HepG2 (cell line): ENCODE data around the gene LGALS14. TPM values are rescaled to one million over a fixed set of nuclear protein-coding genes. Genes with fewer than 3 reads are reported as not detected.

Source experiments
- ATAC-seq: fragments of 200-7000 bp; cut with Tn5 transposase; 3 replicates; pipeline ENCODE4 v1.9.1; 2020; ENCODE audit warnings: mild to moderate bottlenecking, moderate library complexity
- BruUV-seq: library from RNA; stranded (reverse); fragments of 400-500 nt; replicated peaks from 2 replicates; lab custom pipeline; 2021; lab: Mats Ljungman, UMichigan
- CTCF ChIA-PET: fragments of 300-600 bp; formaldehyde crosslinking; extraction: SDS; loops from one replicate; lab custom pipeline; 2021; ENCODE audit warnings: low total read pairs, inconsistent platforms, low intra/inter-chr PET ratio; lab: Yijun Ruan, JAX
- POLR2A ChIA-PET: fragments of 350-600 bp; sonication (Branson Sonifier 250); formaldehyde crosslinking; loops from one replicate; lab custom pipeline; 2020; ENCODE audit warnings: antibody characterized with exemption, inconsistent platforms; lab: Yijun Ruan, JAX
- DNase-seq: peaks from one replicate; pipeline ENCODE4 v3.0.0-alpha.2; 2015; ENCODE audit warnings: low spot score
- FAIRE-seq: peaks from 3 replicates; lab custom pipeline; 2011; peaks lifted over from hg19 to GRCh38; lab: Jason Lieb, UNC
- H2AFZ ChIP-seq: one replicate; pipeline ENCODE4 v1.6.1; 2011; ENCODE audit warnings: low read length, inconsistent platforms
- H3K27ac ChIP-seq: fragments of 300-600 bp; 3 replicates; pipeline ENCODE4 v1.8.0; 2011; ENCODE audit warnings: mixed run types, mild to moderate bottlenecking, mixed read lengths, low read length, inconsistent platforms; ENCODE audit not compliant: insufficient read depth; ENCODE audit errors: extremely low read length
- H3K27me3 ChIP-seq, 2 experiments: fragments of 200-600 bp in 1 of 2; 2 replicates in 1 of 2; 3 replicates in 1 of 2; pipeline versions ENCODE4 v1.6.0 to v1.8.0; 2011; ENCODE audit warnings: low read length in 2 of 2, mild to moderate bottlenecking in 2 of 2, moderate library complexity in 2 of 2, inconsistent platforms in 1 of 2; ENCODE audit not compliant: insufficient read depth in 2 of 2, control insufficient read depth in 1 of 2
- H3K36me3 ChIP-seq, 2 experiments: fragments of 200-600 bp in 1 of 2; replicated peaks in 1 of 2; 2 replicates in 1 of 2; 3 replicates in 1 of 2; pipeline versions ENCODE4 v1.5.1 to v1.8.0; 2011; ENCODE audit warnings: low read length in 2 of 2, inconsistent platforms in 1 of 2; ENCODE audit not compliant: insufficient read depth in 2 of 2, control insufficient read depth in 1 of 2
- H3K4me1 ChIP-seq: 2 replicates; pipeline ENCODE4 v1.5.1; 2012; ENCODE audit warnings: low read length, inconsistent platforms; ENCODE audit not compliant: insufficient read depth
- H3K4me2 ChIP-seq: 2 replicates; pipeline ENCODE4 v1.6.0; 2011; ENCODE audit warnings: low read depth, low read length, inconsistent platforms
- H3K4me3 ChIP-seq, 3 experiments: fragments of 200-600 bp in 1 of 3; sonication (generic), shearing (Covaris generic) in 1 of 3; replicated peaks in 1 of 3; 2 replicates each; pipeline ENCODE4 v1.5.1; 2011 to 2016; ENCODE audit warnings: low read length in 3 of 3, inconsistent platforms in 2 of 3, low read depth in 2 of 3, mild to moderate bottlenecking in 2 of 3, control low read depth in 1 of 3, mixed read lengths in 1 of 3; ENCODE audit not compliant: insufficient read depth in 1 of 3
- H3K79me2 ChIP-seq: one replicate; pipeline ENCODE4 v1.6.1; 2011; ENCODE audit warnings: low read length, inconsistent platforms; ENCODE audit not compliant: insufficient read depth
- H3K9ac ChIP-seq: 2 replicates; pipeline ENCODE4 v1.6.0; 2011; ENCODE audit warnings: mild to moderate bottlenecking, low read depth, low read length, inconsistent platforms; ENCODE audit not compliant: insufficient read depth
- H3K9me3 ChIP-seq: 2 replicates; pipeline ENCODE4 v1.5.1; 2012; ENCODE audit warnings: mild to moderate bottlenecking, low read length
- H4K20me1 ChIP-seq: 2 replicates; pipeline ENCODE4 v1.6.0; 2011; ENCODE audit warnings: inconsistent platforms, mild to moderate bottlenecking, low read length, moderate library complexity; ENCODE audit not compliant: insufficient read depth
- EED ChIP-seq: sonication (generic); formaldehyde crosslinking; IDR thresholded peaks from 2 replicates; pipeline ENCODE4 v1.5.0; 2020; ENCODE audit warnings: mild to moderate bottlenecking, missing genetic modification reagents
- HCFC1 ChIP-seq: fragments of 150-350 bp; IDR thresholded peaks from 2 replicates; pipeline ENCODE4 v1.6.1; 2014; ENCODE audit warnings: low read depth, low read length
- KLF9 ChIP-seq: IDR thresholded peaks from 2 replicates; pipeline ENCODE4 v1.6.1; 2016; ENCODE audit warnings: low read depth
- LCORL ChIP-seq, 2 experiments: fragments of 450-650 bp in 1 of 2; sonication (generic) in 1 of 2; formaldehyde crosslinking in 1 of 2; IDR thresholded peaks; 2 replicates each; pipeline versions ENCODE4 v1.5.0 to v1.6.1; 2017 to 2020; ENCODE audit warnings: antibody characterized with exemption in 1 of 2, missing genetic modification reagents in 1 of 2
- MAFG ChIP-seq: sonication (generic); formaldehyde crosslinking; IDR thresholded peaks from 2 replicates; pipeline ENCODE4 v1.5.1; 2020; ENCODE audit warnings: mild to moderate bottlenecking, missing genetic modification reagents
- NFATC3 ChIP-seq: sonication (generic); formaldehyde crosslinking; IDR thresholded peaks from 2 replicates; pipeline ENCODE4 v1.5.1; 2020; ENCODE audit warnings: mild to moderate bottlenecking, missing genetic modification reagents
- NR2F1 ChIP-seq, 2 experiments: fragments of 450-650 bp in 1 of 2; formaldehyde crosslinking in 1 of 2; IDR thresholded peaks; 2 replicates each; pipeline versions ENCODE4 v1.5.0 to v1.6.1; 2016 to 2020; ENCODE audit warnings: mild to moderate bottlenecking in 1 of 2, missing compliant biosample characterization in 1 of 2, missing genetic modification reagents in 1 of 2, moderate library complexity in 1 of 2
- RORA ChIP-seq: sonication (generic); formaldehyde crosslinking; IDR thresholded peaks from 2 replicates; pipeline ENCODE4 v1.5.0; 2020; ENCODE audit warnings: mild to moderate bottlenecking, missing genetic modification reagents, moderate library complexity
- SALL1 ChIP-seq: sonication (generic); formaldehyde crosslinking; IDR thresholded peaks from 2 replicates; pipeline ENCODE4 v1.8.0; 2022; ENCODE audit warnings: mild to moderate bottlenecking, missing genetic modification reagents
- TOPORS ChIP-seq: sonication (generic); formaldehyde crosslinking; IDR thresholded peaks from 2 replicates; pipeline ENCODE4 v1.8.0; 2023; ENCODE audit warnings: mild to moderate bottlenecking, missing genetic modification reagents
- ZBTB26 ChIP-seq: IDR thresholded peaks from 2 replicates; pipeline ENCODE4 v1.6.1; 2016; ENCODE audit warnings: missing compliant biosample characterization, missing genetic modification reagents, borderline replicate concordance
- ZC3H4 ChIP-seq: sonication (generic); formaldehyde crosslinking; IDR thresholded peaks from 2 replicates; pipeline ENCODE4 v1.4.0; 2020; ENCODE audit warnings: missing genetic modification reagents, borderline replicate concordance
- ZFP36L2 ChIP-seq: sonication (generic); formaldehyde crosslinking; IDR thresholded peaks from 2 replicates; pipeline ENCODE4 v1.4.0; 2020; ENCODE audit warnings: missing genetic modification reagents
- ZNF121 ChIP-seq: sonication (generic); formaldehyde crosslinking; IDR thresholded peaks from 2 replicates; pipeline ENCODE4 v1.5.0; 2020; ENCODE audit warnings: mild to moderate bottlenecking, missing genetic modification reagents
- ZNF331 ChIP-seq: sonication (generic); formaldehyde crosslinking; IDR thresholded peaks from 2 replicates; pipeline ENCODE4 v1.4.0; 2020; ENCODE audit warnings: missing genetic modification reagents
- ZNF432 ChIP-seq: sonication (generic); formaldehyde crosslinking; IDR thresholded peaks from 2 replicates; pipeline ENCODE4 v1.5.0; 2020; ENCODE audit warnings: missing genetic modification reagents, mild to moderate bottlenecking, borderline replicate concordance
- ZNF549 ChIP-seq: sonication (generic); formaldehyde crosslinking; IDR thresholded peaks from 2 replicates; pipeline ENCODE4 v1.5.0; 2020; ENCODE audit warnings: missing genetic modification reagents
- ZNF770 ChIP-seq: sonication (generic); formaldehyde crosslinking; IDR thresholded peaks from 2 replicates; pipeline ENCODE4 v1.5.0; 2020; ENCODE audit warnings: mild to moderate bottlenecking, missing genetic modification reagents
- WGBS: methylation state at CpG from one replicate; pipeline ENCODE4 v1.1.6; 2017; ENCODE audit warnings: low lambda C conversion rate; 5-methylcytosine and 5-hydroxymethylcytosine counted together
- in situ Hi-C: cut with HindIII; loops from 2 replicates; pipeline ENCODE4 v1.10.0; 2017; ENCODE audit warnings: low pct_unique_long_range_greater_than_20kb; ENCODE audit not compliant: extremely low pct_ligation_motif_present
- intact Hi-C: fragments of 100-400 bp; cut with micrococcal nuclease; formaldehyde crosslinking; loops from one replicate; pipeline ENCODE4 v1.10.0; 2022; ENCODE audit not compliant: unreplicated experiment
- polyA plus RNA-seq, 8 experiments: library from polyadenylated mRNA; depleted of rRNA in 3 of 8; stranded (reverse) in 7 of 8; unstranded in 1 of 8; fragments of >200 nt; fragmentation: Illumina TruSeq in 4 of 8; extraction: Trizol in 4 of 8; gene quantifications; 2 replicates each; pipeline versions ENCODE4 v1.2.1 to v1.2.3, GENCODE V29; 2011 to 2016; ENCODE audit warnings: low read depth in 4 of 8, missing spikeins in 1 of 8, mixed read lengths in 1 of 8; ENCODE audit not compliant: insufficient read depth in 1 of 8
- total RNA-seq, 5 experiments: library from RNA; depleted of rRNA; stranded (reverse); fragments of >200 nt; fragmentation: Illumina TruSeq; extraction: Trizol; gene quantifications; 2 replicates each; pipeline ENCODE4 v1.2.3, GENCODE V29; 2016; ENCODE audit warnings: low read depth in 1 of 5

Gene LGALS14
- total and polyA plus RNA-seq, 2 of the 13 experiments (the other 11 are each of a cell fraction or from before 2014, with no cell fraction given) = not detected

- Histone ChIP-seq H3K4me1 (peaks cover 26% of the 10 kb centered on the region), H3K79me2 (no peaks in the 10 kb centered on the region), H3K4me3 (no peak overlapping the region), H4K20me1 (no peaks in the 10 kb centered on the region), H3K9ac (no peak overlapping the region), H3K9me3 (no peaks in the 10 kb centered on the region), H3K36me3 (no peaks in the 10 kb centered on the region), H3K27me3 (peaks cover 1 to 4% of the 10 kb centered on the region in 2 experiments; a peak in 2 of 5 replicates), H3K27ac (no peak overlapping the region), H2AFZ (no peak overlapping the region), H3K4me2 (peak overlapping the region; percentile 50; the same call in 1 of the 2 replicates)
- DNase-seq (no peak), FAIRE-seq (no peak), ATAC-seq (no peak)
- 41% methylated on average over 3 of the region's 3 CpGs for WGBS
- TF ChIP-seq ZNF121 (CRISPR knock-in tag) (no peak), KLF9 (CRISPR knock-in tag) (no peak)
- intact Hi-C loops (loop anchor here (5.0 kb wide), 1 partner anchor 88 kb away; no protein-coding TSS in a partner anchor), in situ Hi-C loops (no loop called here)
- CTCF ChIA-PET = no interaction called here
- BruUV-seq = no TSS peak
- POLR2A ChIA-PET = no interaction called here
These were observed 24.5 kb upstream of the LGALS14 start for GRCh38 chr19:39679791-39680168.

- in situ Hi-C loops = no loop called here
- WGBS = 16% methylated on average over 3 of the region's 3 CpGs
- no peak for TF ChIP-seq ZBTB26
- no peak for TF ChIP-seq NR2F1 (CRISPR knock-in tag; IDR thresholded peaks at IDR 0.05)
- no peak for TF ChIP-seq HCFC1
- TF ChIP-seq EED = no peak
- no peak for TF ChIP-seq TOPORS (CRISPR knock-in tag)
- no peak for TF ChIP-seq ZC3H4 (CRISPR knock-in tag)
- TF ChIP-seq LCORL (IDR thresholded peaks at IDR 0.05) = no peak
- TF ChIP-seq LCORL (CRISPR knock-in tag; IDR thresholded peaks at IDR 0.05) = no peak
- no peak for TF ChIP-seq RORA
- no peak for TF ChIP-seq SALL1
- no peak for TF ChIP-seq NFATC3 (CRISPR knock-in tag)
- TF ChIP-seq ZFP36L2 (CRISPR knock-in tag) = no peak
- TF ChIP-seq ZNF549 (CRISPR knock-in tag) = no peak
- no peak for TF ChIP-seq ZNF432 (CRISPR knock-in tag)
- TF ChIP-seq MAFG (CRISPR knock-in tag) = no peak
- TF ChIP-seq ZNF770 (CRISPR knock-in tag) = no peak
- TF ChIP-seq ZNF331 (CRISPR knock-in tag) = no peak
These were observed 23.7 kb upstream of the LGALS14 start for GRCh38 chr19:39680593-39680992.

More at GRCh38 chr19:39680593-39680992, 23.7 kb upstream of the LGALS14 start:
- Histone ChIP-seq H3K4me1 (peaks cover 26% of the 10 kb centered on the region), H3K9me3 (no peaks in the 10 kb centered on the region), H3K4me2 (no peak overlapping the region), H4K20me1 (no peaks in the 10 kb centered on the region), H2AFZ (no peak overlapping the region), H3K4me3 (no peak overlapping the region), H3K9ac (no peak overlapping the region), H3K79me2 (no peaks in the 10 kb centered on the region), H3K27me3 (peaks cover 1 to 9% of the 10 kb centered on the region in 2 experiments; a peak in 2 of 5 replicates), H3K27ac (no peak overlapping the region), H3K36me3 (no peaks in the 10 kb centered on the region)
- intact Hi-C loops = no loop called here
- ATAC-seq = no peak
- CTCF ChIA-PET = no interaction called here
- POLR2A ChIA-PET = no interaction called here
- BruUV-seq = no TSS peak
- no peak for DNase-seq
- FAIRE-seq = no peak
